Measurements from ENCODE around the gene FMOD. TPM values are rescaled to one million over a fixed set of nuclear protein-coding genes. Genes with fewer than 3 reads are reported as not detected.

Gene FMOD
- polyA plus RNA-seq, 3 donors = not detected

GRCh38 chr1:203295796-203296195 lies 55.1 kb downstream of the FMOD start:
- peak overlapping the region in 2 of 7 donors; percentile 20 to 60 for H3K27ac Mint-ChIP-seq
- peaks cover 0 to 7% (median 0%) of the 10 kb centered on the region in 3 donors for H3K27me3 Mint-ChIP-seq (ENCODE audit: low read depth in 3 of 3)
- Histone ChIP-seq H3K9ac (ENCODE audit: insufficient read depth, low read length, poor library complexity, severe bottlenecking) (no peak overlapping the region), H4K20me1 (ENCODE audit: insufficient read depth, low read length) (no peaks in the 10 kb centered on the region), H3K4me2 (replicated peaks; ENCODE audit: extremely low read depth, low read length, poor library complexity, severe bottlenecking) (no peak overlapping the region), H3K9me3 (replicated peaks in 1 of 2; ENCODE audit: control insufficient read depth in 1 of 2, insufficient read depth in 1 of 2, low read length in 2 of 2) (no peaks in the 10 kb centered on the region), H2AFZ (ENCODE audit: insufficient read depth, low read depth, low read length, poor library complexity, severe bottlenecking) (no peak overlapping the region), H3K36me3 (replicated peaks in 1 of 2; ENCODE audit: control insufficient read depth in 1 of 2, insufficient read depth in 2 of 2, low read length in 2 of 2) (no peaks in the 10 kb centered on the region), H3K4me3 (replicated peaks in 1 of 3; ENCODE audit: low read depth in 2 of 3, low read length in 3 of 3) (no peak overlapping the region), H3K4me1 (ENCODE audit: control insufficient read depth in 1 of 2, insufficient read depth in 2 of 2, low read length in 2 of 2) (peaks cover 14 to 22% of the 10 kb centered on the region in 2 donors), H3K79me2 (ENCODE audit: insufficient read depth, low read length) (no peaks in the 10 kb centered on the region), H3K27ac (ENCODE audit: low read depth in 1 of 2, low read length in 2 of 2) (no peak overlapping the region), H3K27me3 (ENCODE audit: control insufficient read depth in 2 of 2, insufficient read depth in 2 of 2, low read length in 2 of 2) (no peaks in the 10 kb centered on the region)
- H3K36me3 Mint-ChIP-seq = peaks cover 4 to 5% of the 10 kb centered on the region in 2 donors
- DNase-seq = no peak
- no CpG with 5 or more reads among the region's 1 CpG for WGBS (ENCODE audit: insufficient coverage)
- intact Hi-C loops (cut with micrococcal nuclease) = no loop called here
- peaks cover 40% of the 10 kb centered on the region for H3K4me1 Mint-ChIP-seq
- H3K9me3 Mint-ChIP-seq = peaks cover 0 to 4% (median 0%) of the 10 kb centered on the region in 7 donors
- no peak for TF ChIP-seq CTCF (IDR thresholded peaks at IDR 0.05)
- no peak overlapping the region for H3K4me3 Mint-ChIP-seq

- Mint-ChIP-seq H3K9me3 (peaks cover 0 to 4% (median 0%) of the 10 kb centered on the region in 7 donors), H3K4me3 (no peak overlapping the region), H3K27ac (peak overlapping the region; percentile 99 to 100 (median 100)), H3K4me1 (peaks cover 62% of the 10 kb centered on the region), H3K27me3 (ENCODE audit: low read depth in 3 of 3) (peaks cover 0 to 2% (median 0%) of the 10 kb centered on the region in 3 donors), H3K36me3 (peaks cover 4 to 11% of the 10 kb centered on the region in 2 donors)
- peak in 1 of 3 donors; percentile 52 for DNase-seq
- no peaks in the 10 kb centered on the region for H4K20me1 ChIP-seq (ENCODE audit: insufficient read depth, low read length)
- H3K4me3 ChIP-seq (replicated peaks in 1 of 3; ENCODE audit: low read depth in 2 of 3, low read length in 3 of 3) = peak overlapping the region in 1 of 3 experiments; percentile 22
- no peak overlapping the region for H3K4me2 ChIP-seq (replicated peaks; ENCODE audit: extremely low read depth, low read length, poor library complexity, severe bottlenecking)
- no peaks in the 10 kb centered on the region for H3K9me3 ChIP-seq (replicated peaks in 1 of 2; ENCODE audit: control insufficient read depth in 1 of 2, insufficient read depth in 1 of 2, low read length in 2 of 2)
- H3K36me3 ChIP-seq (replicated peaks in 1 of 2; ENCODE audit: control insufficient read depth in 1 of 2, insufficient read depth in 2 of 2, low read length in 2 of 2) = no peaks in the 10 kb centered on the region
- H3K4me1 ChIP-seq (ENCODE audit: control insufficient read depth in 1 of 2, insufficient read depth in 2 of 2, low read length in 2 of 2) = peaks cover 51 to 57% of the 10 kb centered on the region in 2 donors
- H3K27me3 ChIP-seq (ENCODE audit: control insufficient read depth in 2 of 2, insufficient read depth in 2 of 2, low read length in 2 of 2) = no peaks in the 10 kb centered on the region
- H3K9ac ChIP-seq (ENCODE audit: insufficient read depth, low read length, poor library complexity, severe bottlenecking) = peak overlapping the region; percentile 82
- no peak for TF ChIP-seq CTCF (IDR thresholded peaks at IDR 0.05)
- H3K27ac ChIP-seq (ENCODE audit: low read depth in 1 of 2, low read length in 2 of 2) = peak overlapping the region; percentile 92 to 99
- H2AFZ ChIP-seq (ENCODE audit: insufficient read depth, low read depth, low read length, poor library complexity, severe bottlenecking) = no peak overlapping the region
- WGBS (ENCODE audit: insufficient coverage) = 91% methylated on average over 11 of the region's 17 CpGs
- intact Hi-C loops (cut with micrococcal nuclease) = no loop called here
- peaks cover 4% of the 10 kb centered on the region for H3K79me2 ChIP-seq (ENCODE audit: insufficient read depth, low read length)
Observed at GRCh38 chr1:203291201-203292096, 59.5 kb downstream of the FMOD start.

Small RNA genes within 50 kb of the gene (small RNA-seq; reads per million reads assigned to genes)
- not detected for gene AL359837.1 (ENCODE audit: insufficient read length, low read depth)
- not detected for gene RNU6-487P (ENCODE audit: insufficient read length, low read depth)

Other genes starting within 250 kb of the FMOD start
- 1 to 10 TPM in 1 of 3 donors, under 1 TPM in 1, not detected in 1; 0.13 to 1.1 TPM for gene ADORA1, start 223.4 kb downstream of the FMOD start, polyA plus RNA-seq
- gene MYBPH, start 175.3 kb downstream of the FMOD start, polyA plus RNA-seq = under 1 TPM; 0.04 to 0.52 (median 0.16) TPM
- gene CHI3L1, start 164.4 kb downstream of the FMOD start, polyA plus RNA-seq = under 1 TPM; 0.37 to 0.44 (median 0.43) TPM
- under 1 TPM in 2 of 3 donors, not detected in 1; 0.08 to 0.51 TPM for gene CHIT1, start 121.4 kb downstream of the FMOD start, polyA plus RNA-seq
- gene BTG2, start 45.6 kb downstream of the FMOD start, polyA plus RNA-seq = 100 to 1,000 TPM; 293 to 539 (median 483) TPM
- not detected for gene PRELP, start 124.7 kb upstream of the FMOD start, polyA plus RNA-seq
- not detected for gene OPTC, start 143.0 kb upstream of the FMOD start, polyA plus RNA-seq

Measured in CD14-positive monocyte (primary cell).